SJSA1 (cell line): Measurements from ENCODE around the gene DOCK3. TPM values are rescaled to one million over a fixed set of nuclear protein-coding genes. Genes with fewer than 3 reads are reported as not detected.

Experiments
- DNase-seq, 2 experiments: peaks; one replicate each; pipeline ENCODE4 v3.0.0-alpha.2; 2015 to 2020; ENCODE audit warnings: low spot score in 2 of 2, low read depth in 1 of 2
- H3K27ac ChIP-seq: fragments of 250-450 bp; sonication (Bioruptor Pico); 2 replicates; pipeline ENCODE4 v1.5.1; 2020; ENCODE audit warnings: mild to moderate bottlenecking, moderate library complexity
- H3K27me3 ChIP-seq: fragments of 250-450 bp; sonication (Bioruptor Pico); replicated peaks from 2 replicates; pipeline ENCODE4 v1.5.1; 2020; ENCODE audit warnings: mild to moderate bottlenecking, moderate library complexity
- H3K36me3 ChIP-seq: fragments of 250-450 bp; sonication (Bioruptor Pico); 2 replicates; pipeline ENCODE4 v1.5.1; 2020; ENCODE audit warnings: mild to moderate bottlenecking
- H3K4me1 ChIP-seq: fragments of 250-450 bp; sonication (Bioruptor Pico); replicated peaks from 2 replicates; pipeline ENCODE4 v1.6.1; 2021; ENCODE audit warnings: mild to moderate bottlenecking
- H3K4me3 ChIP-seq: fragments of 250-450 bp; sonication (Bioruptor Pico); 2 replicates; pipeline ENCODE4 v1.5.1; 2020; ENCODE audit warnings: mild to moderate bottlenecking
- H3K9me3 ChIP-seq: fragments of 250-450 bp; sonication (Bioruptor Pico); replicated peaks from 2 replicates; pipeline ENCODE4 v1.5.1; 2020; ENCODE audit warnings: mild to moderate bottlenecking
- total RNA-seq: library from RNA; depleted of rRNA; stranded (reverse); fragments of >200 nt; shearing (Covaris generic); gene quantifications from 2 replicates; pipeline ENCODE4 v1.2.3, GENCODE V29; 2014

DOCK3 gene
- total RNA-seq, 1 experiment from 2014 or later: 0.29 TPM

GRCh38 chr3:50985893-50986292, 311.2 kb downstream of the DOCK3 start:
- no peak overlapping the region for H3K4me3 ChIP-seq
- H3K27me3 ChIP-seq: no peaks in the 10 kb centered on the region
- H3K27ac ChIP-seq: no peak overlapping the region
- H3K4me1 ChIP-seq: no peaks in the 10 kb centered on the region
- H3K36me3 ChIP-seq: no peaks in the 10 kb centered on the region
- H3K9me3 ChIP-seq: no peaks in the 10 kb centered on the region
- DNase-seq: no peak

DNA sequence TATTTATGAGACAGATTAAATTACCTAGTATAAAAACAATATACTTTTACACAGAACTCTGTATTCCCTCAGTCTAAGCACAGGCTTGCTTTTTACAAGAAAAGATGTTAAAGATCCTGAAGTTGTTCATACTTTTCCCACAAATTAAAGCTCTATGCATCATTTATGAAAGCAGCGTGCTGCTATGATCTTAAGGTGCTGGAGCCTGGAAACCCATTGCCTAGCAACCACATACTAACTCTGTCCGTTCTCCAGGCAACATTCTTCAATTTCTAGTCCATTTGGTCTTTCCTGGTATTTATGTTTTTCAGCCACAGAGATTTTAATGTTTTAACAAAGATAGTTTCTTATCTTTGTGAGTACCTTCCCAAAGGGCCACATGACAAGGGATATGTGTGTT, 312.0 kb downstream of the DOCK3 start:
- no peak for DNase-seq
- no peaks in the 10 kb centered on the region; the same call in 1 of the 2 replicates for H3K9me3 ChIP-seq
- no peaks in the 10 kb centered on the region for H3K4me1 ChIP-seq
- no peak overlapping the region for H3K27ac ChIP-seq
- no peak overlapping the region for H3K4me3 ChIP-seq
- H3K36me3 ChIP-seq: no peaks in the 10 kb centered on the region
- no peaks in the 10 kb centered on the region for H3K27me3 ChIP-seq

DNA sequence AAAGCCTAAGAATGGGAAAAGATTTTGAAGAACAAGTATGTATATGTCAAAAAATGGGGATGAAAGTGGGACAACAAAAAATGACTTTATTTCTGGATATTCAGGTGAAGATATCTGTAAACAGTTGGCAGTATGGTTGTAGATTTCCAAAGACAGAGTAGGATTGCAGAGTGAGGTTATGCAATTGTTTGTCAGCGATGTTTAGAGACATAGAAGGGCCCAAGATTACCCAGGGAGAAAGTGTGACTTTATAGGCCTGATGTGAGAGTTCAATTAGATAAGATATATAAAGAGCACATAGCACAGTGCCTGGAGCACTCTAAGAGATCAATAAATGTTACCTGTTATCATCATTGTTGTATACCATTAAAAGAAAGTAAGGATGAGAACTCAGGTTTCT, 319.8 kb downstream of the DOCK3 start:
- H3K36me3 ChIP-seq: no peaks in the 10 kb centered on the region
- H3K9me3 ChIP-seq: no peaks in the 10 kb centered on the region; the same call in 1 of the 2 replicates
- no peak overlapping the region for H3K4me3 ChIP-seq
- H3K27me3 ChIP-seq: no peaks in the 10 kb centered on the region
- DNase-seq: no peak
- no peaks in the 10 kb centered on the region for H3K4me1 ChIP-seq
- H3K27ac ChIP-seq: no peak overlapping the region

- no peaks in the 10 kb centered on the region for H3K36me3 ChIP-seq
- H3K27me3 ChIP-seq: no peaks in the 10 kb centered on the region
- H3K27ac ChIP-seq: no peak overlapping the region
- no peaks in the 10 kb centered on the region for H3K4me1 ChIP-seq
- H3K4me3 ChIP-seq: no peak overlapping the region
- H3K9me3 ChIP-seq: no peaks in the 10 kb centered on the region; the same call in 1 of the 2 replicates
- no peak for DNase-seq
These were observed 320.5 kb downstream of the DOCK3 start for GRCh38 chr3:50995085-50995824.

DNA sequence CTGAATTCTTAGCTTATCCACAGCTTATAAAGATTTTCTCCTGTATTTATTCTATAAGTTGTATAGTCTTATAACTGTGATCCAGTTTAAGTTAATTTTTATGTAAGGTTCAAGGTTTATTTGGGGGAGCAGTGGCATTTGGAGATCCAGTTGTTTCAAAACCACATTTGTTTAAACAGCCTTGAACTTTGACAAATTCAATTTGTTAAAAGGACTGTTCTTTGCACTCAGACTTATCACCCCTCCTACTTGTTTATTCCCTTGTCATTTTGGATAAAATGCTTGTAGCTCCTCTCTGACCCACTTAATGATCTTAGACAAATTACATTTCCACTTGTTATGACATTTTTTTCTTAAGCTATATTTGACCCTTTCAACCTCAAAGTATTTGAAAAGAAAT, 327.8 kb downstream of the DOCK3 start:
- Histone ChIP-seq H3K27me3 (no peaks in the 10 kb centered on the region), H3K36me3 (no peaks in the 10 kb centered on the region), H3K4me3 (no peak overlapping the region), H3K4me1 (no peaks in the 10 kb centered on the region), H3K9me3 (no peaks in the 10 kb centered on the region), H3K27ac (no peak overlapping the region)
- DNase-seq: no peak

GRCh38 chr3:51004235-51004634, 329.5 kb downstream of the DOCK3 start:
- H3K36me3 ChIP-seq: no peaks in the 10 kb centered on the region
- no peaks in the 10 kb centered on the region for H3K27me3 ChIP-seq
- no peaks in the 10 kb centered on the region for H3K4me1 ChIP-seq
- DNase-seq: no peak
- no peak overlapping the region for H3K27ac ChIP-seq
- no peak overlapping the region for H3K4me3 ChIP-seq
- no peaks in the 10 kb centered on the region for H3K9me3 ChIP-seq

- Histone ChIP-seq H3K9me3 (no peaks in the 10 kb centered on the region), H3K27me3 (no peaks in the 10 kb centered on the region), H3K4me1 (no peaks in the 10 kb centered on the region), H3K27ac (no peak overlapping the region), H3K4me3 (no peak overlapping the region), H3K36me3 (no peaks in the 10 kb centered on the region)
- no peak for DNase-seq
These were observed 349.4 kb downstream of the DOCK3 start for GRCh38 chr3:51024121-51024520.

DNA sequence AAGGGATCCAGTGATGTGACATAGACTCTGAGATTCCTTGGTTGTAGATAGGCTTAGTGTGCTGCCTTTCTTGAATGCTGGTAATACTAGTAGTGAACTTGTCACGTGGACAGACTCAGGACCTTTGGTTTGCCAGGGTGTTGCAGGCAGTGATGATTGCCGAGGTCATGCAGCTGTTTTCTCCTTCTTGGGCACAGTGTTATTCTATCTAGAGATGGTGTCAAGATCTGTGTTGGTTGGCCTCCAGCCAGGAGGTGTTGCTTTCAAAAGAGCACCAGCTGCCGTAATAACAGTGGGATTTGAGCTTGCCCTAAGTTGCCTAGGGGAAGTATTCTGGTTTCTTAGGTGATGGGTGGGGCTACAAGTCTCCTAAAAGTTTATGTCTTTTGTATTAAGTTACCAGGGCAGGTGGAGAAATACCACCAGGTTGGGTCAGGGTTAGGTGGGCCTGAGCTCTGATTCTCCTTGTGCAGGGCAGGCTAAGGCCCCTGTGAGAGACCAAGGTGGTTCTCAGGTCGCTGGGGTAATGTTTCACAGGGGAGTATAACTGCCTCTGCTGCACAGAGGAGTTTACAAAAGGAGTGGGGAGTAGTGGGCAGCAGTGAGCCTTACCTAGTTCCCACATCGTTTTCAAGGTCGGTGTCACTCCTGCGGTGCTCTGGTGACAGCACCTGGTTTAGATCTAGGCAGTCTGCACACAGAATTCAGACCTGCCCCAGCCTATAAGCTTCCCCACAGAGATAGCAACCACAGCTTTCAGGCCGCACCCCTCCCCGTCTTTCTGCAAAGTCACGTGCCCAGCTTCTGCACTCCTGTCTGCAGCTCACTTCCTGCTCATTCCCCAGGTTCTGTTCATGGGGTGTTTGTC, 350.3 kb downstream of the DOCK3 start:
- Histone ChIP-seq H3K27ac (no peak overlapping the region), H3K4me1 (no peaks in the 10 kb centered on the region), H3K36me3 (no peaks in the 10 kb centered on the region), H3K4me3 (no peak overlapping the region), H3K9me3 (no peaks in the 10 kb centered on the region), H3K27me3 (no peaks in the 10 kb centered on the region)
- no peak for DNase-seq

GRCh38 chr3:51031666-51032065, 356.9 kb downstream of the DOCK3 start:
- Histone ChIP-seq H3K27ac (no peak overlapping the region), H3K9me3 (no peaks in the 10 kb centered on the region), H3K4me3 (no peak overlapping the region), H3K4me1 (no peaks in the 10 kb centered on the region), H3K36me3 (no peaks in the 10 kb centered on the region), H3K27me3 (0 out of 2 replicates have a peak, but pooled peaks cover 2% of the 10 kb centered on the region)
- no peak for DNase-seq

DNA sequence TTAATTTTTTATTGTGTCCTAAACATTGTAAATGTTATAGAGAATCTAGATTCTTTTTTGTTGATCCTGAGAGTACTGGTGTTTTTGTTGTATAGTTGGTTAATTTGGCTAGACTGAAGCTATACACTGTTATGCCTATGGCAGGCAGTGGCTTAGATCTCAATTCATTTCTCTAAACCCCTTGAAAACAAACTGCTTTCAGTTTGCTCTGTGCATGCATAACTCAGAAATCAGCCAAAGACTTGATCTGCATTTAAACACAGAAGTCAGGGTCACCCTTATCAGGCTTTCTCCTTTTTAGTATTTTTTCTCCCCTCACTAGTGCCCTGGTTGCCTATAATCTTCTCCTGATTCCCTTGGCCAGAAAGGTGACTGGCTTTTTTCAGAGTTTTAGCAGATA, 360.9 kb downstream of the DOCK3 start:
- 0 out of 2 replicates have a peak, but pooled peaks cover 2% of the 10 kb centered on the region for H3K27me3 ChIP-seq
- H3K36me3 ChIP-seq: no peaks in the 10 kb centered on the region
- no peak overlapping the region for H3K27ac ChIP-seq
- no peaks in the 10 kb centered on the region for H3K4me1 ChIP-seq
- no peaks in the 10 kb centered on the region for H3K9me3 ChIP-seq
- no peak for DNase-seq
- H3K4me3 ChIP-seq: no peak overlapping the region

GRCh38 chr3:51044982-51045381, 370.3 kb downstream of the DOCK3 start:
- Histone ChIP-seq H3K4me3 (no peak overlapping the region), H3K36me3 (no peaks in the 10 kb centered on the region), H3K4me1 (no peaks in the 10 kb centered on the region), H3K9me3 (no peaks in the 10 kb centered on the region), H3K27me3 (no peaks in the 10 kb centered on the region), H3K27ac (no peak overlapping the region)
- no peak for DNase-seq

GRCh38 chr3:51052562-51052961, 377.8 kb downstream of the DOCK3 start:
- Histone ChIP-seq H3K27ac (no peak overlapping the region), H3K4me3 (no peak overlapping the region), H3K9me3 (no peaks in the 10 kb centered on the region), H3K36me3 (no peaks in the 10 kb centered on the region), H3K4me1 (no peaks in the 10 kb centered on the region), H3K27me3 (no peaks in the 10 kb centered on the region)
- DNase-seq: no peak

DNA sequence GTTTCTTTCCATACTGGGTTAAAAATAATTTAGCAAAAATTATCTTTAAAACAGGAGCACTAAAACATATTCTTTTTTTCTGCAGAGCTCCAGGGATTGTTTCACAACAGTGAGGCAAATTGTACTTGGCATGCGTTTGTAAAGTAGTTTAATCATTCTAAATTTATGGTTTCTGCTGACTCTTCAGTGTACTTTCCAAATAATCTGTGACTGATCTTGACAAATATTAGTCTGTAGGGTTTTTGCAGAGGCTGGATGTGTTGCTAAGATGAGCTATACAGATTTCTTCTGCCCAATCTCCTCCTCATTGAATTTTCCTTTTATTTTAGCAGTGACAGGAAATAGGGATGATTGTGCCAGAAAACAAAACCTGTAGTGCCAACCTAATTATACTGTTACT, 382.4 kb downstream of the DOCK3 start:
- Histone ChIP-seq H3K36me3 (no peaks in the 10 kb centered on the region), H3K27me3 (no peaks in the 10 kb centered on the region), H3K4me3 (no peak overlapping the region), H3K9me3 (no peaks in the 10 kb centered on the region), H3K27ac (no peak overlapping the region), H3K4me1 (no peaks in the 10 kb centered on the region)
- DNase-seq: no peak

DNA sequence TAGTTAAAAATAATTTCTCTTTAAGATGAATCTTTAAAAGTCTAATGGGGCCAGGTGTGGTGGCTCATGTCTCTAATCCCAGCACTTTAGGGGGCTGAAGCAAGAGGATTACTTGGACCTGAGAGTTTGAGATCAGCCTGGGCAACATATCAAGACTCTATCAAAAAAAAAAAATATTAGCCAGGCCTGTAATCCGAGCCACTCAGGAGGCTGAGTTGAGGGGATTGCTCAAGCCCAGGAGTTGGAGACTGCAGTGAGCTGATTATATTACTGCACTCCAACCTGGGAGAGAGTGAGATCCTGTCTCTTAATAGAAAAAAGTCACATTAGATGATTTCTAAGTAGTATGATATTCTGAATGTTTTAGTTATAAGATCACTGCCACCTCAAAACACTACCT, 388.3 kb downstream of the DOCK3 start:
- no peak overlapping the region for H3K4me3 ChIP-seq
- H3K9me3 ChIP-seq: no peaks in the 10 kb centered on the region

More for the DNA sequence above, 388.3 kb downstream of the DOCK3 start:
- H3K36me3 ChIP-seq: no peaks in the 10 kb centered on the region
- no peaks in the 10 kb centered on the region for H3K27me3 ChIP-seq
- DNase-seq: no peak
- no peaks in the 10 kb centered on the region for H3K4me1 ChIP-seq
- no peak overlapping the region for H3K27ac ChIP-seq
